Measurements from ENCODE around the gene UTP15.

- TF ChIP-seq CTCF (conservative IDR thresholded peaks at IDR 0.05; ENCODE audit: low read length) (no peak), EZH2phosphoT487 (IDR thresholded peaks at IDR 0.05; ENCODE audit: borderline replicate concordance, low read depth, low read length) (no peak)
Observed at GRCh38 chr5:73582285-73583145, 17.0 kb downstream of the UTP15 start.

Data from OCI-LY7 (cell line).